ENCODE measurements around the gene IQSEC3.
"Not testable (repeated sequence)": the region's sequence is repeated elsewhere in the genome, so short reads cannot be mapped to it uniquely, and the experiment has no call there.

The IQSEC3 gene

GRCh38 chr12:186006-186625 is 119.5 kb downstream of the IQSEC3 start:
- no peak overlapping the region for H3K9ac ChIP-seq (ENCODE audit: low read depth, low read length, poor library complexity, severe bottlenecking)
- no peaks in the 10 kb centered on the region for H3K27me3 ChIP-seq (ENCODE audit: insufficient read depth, low read length, poor library complexity, severe bottlenecking)
- H4K20me1 ChIP-seq (ENCODE audit: insufficient read depth, low read length, poor library complexity, severe bottlenecking), result no peaks in the 10 kb centered on the region
- no peaks in the 10 kb centered on the region for H3K9me2 ChIP-seq (replicated peaks; ENCODE audit: low read depth, low read length)
- H3K9me3 ChIP-seq (ENCODE audit: insufficient read depth, low read depth, low read length), result no peaks in the 10 kb centered on the region
- H3F3A ChIP-seq (ENCODE audit: low read depth), result no peaks in the 10 kb centered on the region
- peaks cover 37% of the 10 kb centered on the region for H3K4me1 ChIP-seq (ENCODE audit: insufficient read depth, low read length, poor library complexity, severe bottlenecking)
- no peaks in the 10 kb centered on the region for H3K79me2 ChIP-seq (ENCODE audit: insufficient read depth, low read length)
- H3K4me3 ChIP-seq (ENCODE audit: low read length, poor library complexity, severe bottlenecking), result no peak overlapping the region
- no peaks in the 10 kb centered on the region for H3K36me3 ChIP-seq (ENCODE audit: insufficient read depth, low read length)
- TF ChIP-seq, protein P1, sequence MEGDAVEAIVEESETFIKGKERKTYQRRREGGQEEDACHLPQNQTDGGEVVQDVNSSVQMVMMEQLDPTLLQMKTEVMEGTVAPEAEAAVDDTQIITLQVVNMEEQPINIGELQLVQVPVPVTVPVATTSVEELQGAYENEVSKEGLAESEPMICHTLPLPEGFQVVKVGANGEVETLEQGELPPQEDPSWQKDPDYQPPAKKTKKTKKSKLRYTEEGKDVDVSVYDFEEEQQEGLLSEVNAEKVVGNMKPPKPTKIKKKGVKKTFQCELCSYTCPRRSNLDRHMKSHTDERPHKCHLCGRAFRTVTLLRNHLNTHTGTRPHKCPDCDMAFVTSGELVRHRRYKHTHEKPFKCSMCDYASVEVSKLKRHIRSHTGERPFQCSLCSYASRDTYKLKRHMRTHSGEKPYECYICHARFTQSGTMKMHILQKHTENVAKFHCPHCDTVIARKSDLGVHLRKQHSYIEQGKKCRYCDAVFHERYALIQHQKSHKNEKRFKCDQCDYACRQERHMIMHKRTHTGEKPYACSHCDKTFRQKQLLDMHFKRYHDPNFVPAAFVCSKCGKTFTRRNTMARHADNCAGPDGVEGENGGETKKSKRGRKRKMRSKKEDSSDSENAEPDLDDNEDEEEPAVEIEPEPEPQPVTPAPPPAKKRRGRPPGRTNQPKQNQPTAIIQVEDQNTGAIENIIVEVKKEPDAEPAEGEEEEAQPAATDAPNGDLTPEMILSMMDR (conservative IDR thresholded peaks at IDR 0.05; ENCODE audit: low read length), result no peak
- TF ChIP-seq EZH2phosphoT487 (IDR thresholded peaks at IDR 0.05; ENCODE audit: borderline replicate concordance), result no peak
- H3K4me2 ChIP-seq (ENCODE audit: low read depth, low read length, poor library complexity, severe bottlenecking), result no peak overlapping the region
- no peak overlapping the region for H2AFZ ChIP-seq (ENCODE audit: low read length)

GRCh38 chr12:187986-188909 is 121.7 kb downstream of the IQSEC3 start:
- not testable (repeated sequence) for H3K4me3 ChIP-seq (ENCODE audit: low read length, poor library complexity, severe bottlenecking); H3K27me3 ChIP-seq (ENCODE audit: insufficient read depth, low read length, poor library complexity, severe bottlenecking); H3K79me2 ChIP-seq (ENCODE audit: insufficient read depth, low read length); H2AFZ ChIP-seq (ENCODE audit: low read length); H3K9me3 ChIP-seq (ENCODE audit: insufficient read depth, low read depth, low read length); H3F3A ChIP-seq (ENCODE audit: low read depth); H3K4me2 ChIP-seq (ENCODE audit: low read depth, low read length, poor library complexity, severe bottlenecking); H4K20me1 ChIP-seq (ENCODE audit: insufficient read depth, low read length, poor library complexity, severe bottlenecking); H3K36me3 ChIP-seq (ENCODE audit: insufficient read depth, low read length); H3K9me2 ChIP-seq (replicated peaks; ENCODE audit: low read depth, low read length); H3K9ac ChIP-seq (ENCODE audit: low read depth, low read length, poor library complexity, severe bottlenecking)
- peaks cover 21% of the 10 kb centered on the region for H3K4me1 ChIP-seq (ENCODE audit: insufficient read depth, low read length, poor library complexity, severe bottlenecking)

GRCh38 chr12:188910-189621 is 122.5 kb downstream of the IQSEC3 start:
- H3K4me1 ChIP-seq (ENCODE audit: insufficient read depth, low read length, poor library complexity, severe bottlenecking), result peaks cover 21% of the 10 kb centered on the region
- H3K27me3 ChIP-seq (ENCODE audit: insufficient read depth, low read length, poor library complexity, severe bottlenecking), result no peaks in the 10 kb centered on the region
- H3K4me2 ChIP-seq (ENCODE audit: low read depth, low read length, poor library complexity, severe bottlenecking), result no peak overlapping the region
- no peaks in the 10 kb centered on the region for H4K20me1 ChIP-seq (ENCODE audit: insufficient read depth, low read length, poor library complexity, severe bottlenecking)
- no peaks in the 10 kb centered on the region for H3K36me3 ChIP-seq (ENCODE audit: insufficient read depth, low read length)
- no peak overlapping the region for H3K4me3 ChIP-seq (ENCODE audit: low read length, poor library complexity, severe bottlenecking)
- H3K9me3 ChIP-seq (ENCODE audit: insufficient read depth, low read depth, low read length), result no peaks in the 10 kb centered on the region
- no peak for TF ChIP-seq EZH2phosphoT487 (IDR thresholded peaks at IDR 0.05; ENCODE audit: borderline replicate concordance)
- TF ChIP-seq, protein P1 (conservative IDR thresholded peaks at IDR 0.05; ENCODE audit: low read length), result no peak
- no peaks in the 10 kb centered on the region for H3F3A ChIP-seq (ENCODE audit: low read depth)
- no peaks in the 10 kb centered on the region for H3K79me2 ChIP-seq (ENCODE audit: insufficient read depth, low read length)
- no peak overlapping the region for H3K9ac ChIP-seq (ENCODE audit: low read depth, low read length, poor library complexity, severe bottlenecking)
- H2AFZ ChIP-seq (ENCODE audit: low read length), result no peak overlapping the region
- H3K9me2 ChIP-seq (replicated peaks; ENCODE audit: low read depth, low read length), result no peaks in the 10 kb centered on the region

All from Loucy (cell line).